IPS-18a (cell line): ENCODE measurements around the gene DLD.
A peak's percentile ranks its signal among the peaks of the same experiment; 100 is the strongest.
"Not testable (repeated sequence)": the region's sequence is repeated elsewhere in the genome, so short reads cannot be mapped to it uniquely, and the experiment has no call there.

Source experiments
- H3K27ac ChIP-seq: one replicate; pipeline ENCODE4 v1.5.1; 2013; ENCODE audit warnings: low read length
- H3K27me3 ChIP-seq: one replicate; pipeline ENCODE4 v1.6.1; 2013; ENCODE audit warnings: mild to moderate bottlenecking, low read length; ENCODE audit not compliant: control insufficient read depth, insufficient read depth
- H3K36me3 ChIP-seq: one replicate; pipeline ENCODE4 v1.6.1; 2013; ENCODE audit warnings: low read depth, low read length; ENCODE audit not compliant: control insufficient read depth
- H3K4me1 ChIP-seq: one replicate; pipeline ENCODE4 v1.6.1; 2013; ENCODE audit warnings: low read depth, low read length; ENCODE audit not compliant: control insufficient read depth
- H3K4me3 ChIP-seq: one replicate; pipeline ENCODE4 v1.5.1; 2013; ENCODE audit warnings: low read length
- H3K9ac ChIP-seq: one replicate; pipeline ENCODE4 v1.6.1; 2013; ENCODE audit warnings: mild to moderate bottlenecking, low read length, moderate library complexity
- H3K9me3 ChIP-seq: one replicate; pipeline ENCODE4 v1.6.1; 2013; ENCODE audit warnings: low read depth, low read length; ENCODE audit not compliant: control insufficient read depth

DLD gene

GRCh38 chr7:107876916-107877315 lies 14.1 kb upstream of the DLD start:
- no peak overlapping the region for H3K4me3 ChIP-seq
- no peaks in the 10 kb centered on the region for H3K4me1 ChIP-seq
- H3K9ac ChIP-seq = no peak overlapping the region
- H3K9me3 ChIP-seq = no peaks in the 10 kb centered on the region
- no peaks in the 10 kb centered on the region for H3K36me3 ChIP-seq
- H3K27me3 ChIP-seq = no peaks in the 10 kb centered on the region
- no peak overlapping the region for H3K27ac ChIP-seq

- no peaks in the 10 kb centered on the region for H3K27me3 ChIP-seq
- no peak overlapping the region for H3K27ac ChIP-seq
- no peak overlapping the region for H3K9ac ChIP-seq
- H3K4me3 ChIP-seq = no peak overlapping the region
- H3K4me1 ChIP-seq = no peaks in the 10 kb centered on the region
- H3K36me3 ChIP-seq = no peaks in the 10 kb centered on the region
- no peaks in the 10 kb centered on the region for H3K9me3 ChIP-seq
These were observed 13.1 kb upstream of the DLD start for GRCh38 chr7:107877731-107878382.

GRCh38 chr7:107878636-107879035 lies 12.3 kb upstream of the DLD start:
- Histone ChIP-seq H3K9me3 (no peaks in the 10 kb centered on the region), H3K4me3 (no peak overlapping the region), H3K27ac (no peak overlapping the region), H3K27me3 (no peaks in the 10 kb centered on the region), H3K36me3 (no peaks in the 10 kb centered on the region), H3K4me1 (no peaks in the 10 kb centered on the region), H3K9ac (no peak overlapping the region)

GRCh38 chr7:107879400-107880035 lies 11.5 kb upstream of the DLD start:
- Histone ChIP-seq H3K27me3 (no peaks in the 10 kb centered on the region), H3K9ac (no peak overlapping the region), H3K4me1 (no peaks in the 10 kb centered on the region), H3K27ac (no peak overlapping the region), H3K9me3 (no peaks in the 10 kb centered on the region), H3K4me3 (no peak overlapping the region), H3K36me3 (no peaks in the 10 kb centered on the region)

GRCh38 chr7:107882766-107883165 lies 8.2 kb upstream of the DLD start:
- no peak overlapping the region for H3K27ac ChIP-seq
- H3K36me3 ChIP-seq = no peaks in the 10 kb centered on the region
- no peak overlapping the region for H3K4me3 ChIP-seq
- H3K9me3 ChIP-seq = no peaks in the 10 kb centered on the region
- H3K4me1 ChIP-seq = no peaks in the 10 kb centered on the region
- no peaks in the 10 kb centered on the region for H3K27me3 ChIP-seq
- H3K9ac ChIP-seq = no peak overlapping the region

GRCh38 chr7:107884066-107884818 lies 6.7 kb upstream of the DLD start:
- Histone ChIP-seq H3K4me3 (no peak overlapping the region), H3K27ac (no peak overlapping the region), H3K9me3 (no peaks in the 10 kb centered on the region), H3K9ac (no peak overlapping the region), H3K27me3 (no peaks in the 10 kb centered on the region), H3K4me1 (no peaks in the 10 kb centered on the region), H3K36me3 (no peaks in the 10 kb centered on the region)

GRCh38 chr7:107887827-107888226 lies 3.2 kb upstream of the DLD start:
- not testable (repeated sequence) for H3K36me3 ChIP-seq, H3K27ac ChIP-seq, H3K9ac ChIP-seq, H3K4me3 ChIP-seq, H3K9me3 ChIP-seq, H3K27me3 ChIP-seq, H3K4me1 ChIP-seq

GRCh38 chr7:107889992-107890391 lies 991 bp upstream of the DLD start:
- Histone ChIP-seq H3K27me3 (no peaks in the 10 kb centered on the region), H3K4me1 (peaks cover 9% of the 10 kb centered on the region), H3K4me3 (no peak overlapping the region), H3K36me3 (peaks cover 20% of the 10 kb centered on the region), H3K9ac (no peak overlapping the region), H3K9me3 (no peaks in the 10 kb centered on the region), H3K27ac (no peak overlapping the region)

- Histone ChIP-seq H3K9me3 (no peaks in the 10 kb centered on the region), H3K27me3 (no peaks in the 10 kb centered on the region), H3K27ac (no peak overlapping the region), H3K36me3 (peaks cover 25% of the 10 kb centered on the region), H3K9ac (peak overlapping the region; percentile 67), H3K4me1 (peaks cover 9% of the 10 kb centered on the region), H3K4me3 (peak overlapping the region; percentile 80)
These were observed 456 bp upstream of the DLD start for GRCh38 chr7:107890493-107890961.

- H3K36me3 ChIP-seq = peaks cover 34% of the 10 kb centered on the region
- peaks cover 9% of the 10 kb centered on the region for H3K4me1 ChIP-seq
- no peaks in the 10 kb centered on the region for H3K9me3 ChIP-seq
- peak overlapping the region; percentile 80 for H3K4me3 ChIP-seq
- peak overlapping the region; percentile 67 for H3K9ac ChIP-seq
- no peaks in the 10 kb centered on the region for H3K27me3 ChIP-seq
- no peak overlapping the region for H3K27ac ChIP-seq
These were observed 818 bp downstream of the DLD start for GRCh38 chr7:107891636-107892366.

- H3K4me3 ChIP-seq = peak overlapping the region; percentile 80
- not testable (repeated sequence) for H3K27ac ChIP-seq, H3K27me3 ChIP-seq, H3K9ac ChIP-seq, H3K9me3 ChIP-seq, H3K4me1 ChIP-seq
- peaks cover 37% of the 10 kb centered on the region for H3K36me3 ChIP-seq
These were observed 1.4 kb downstream of the DLD start for GRCh38 chr7:107892367-107892741.
